Activated naive CD8-positive, alpha-beta T cell treated with anti-CD3 and anti-CD28 coated beads, Interleukin-2, amount 10 ng/mL, durations not matched to agents 7 days and 5 days (primary cell): ENCODE data around the gene KBTBD8. TPM values are rescaled to one million over a fixed set of nuclear protein-coding genes. Genes with fewer than 3 reads are reported as not detected.

Experiments
- ATAC-seq: fragments of 150-1000 bp; cut with Tn5 transposase; one replicate; pipeline ENCODE4 v1.10.0; 2021; ENCODE audit warnings: low read depth, moderate library complexity
- POLR2A ChIA-PET: fragments of 350-600 bp; sonication (Branson Sonifier 250); formaldehyde crosslinking; loops from one replicate; lab custom pipeline; 2021; ENCODE audit warnings: antibody characterized with exemption; lab: Charles Lee
- DNase-seq: peaks from one replicate; pipeline ENCODE4 v3.0.0; 2021
- H3K27ac Mint-ChIP-seq: one replicate; pipeline ENCODE4 v1.8.0; 2022; ENCODE audit warnings: mild to moderate bottlenecking, mixed read lengths
- H3K27me3 Mint-ChIP-seq: one replicate; pipeline ENCODE4 v1.8.0; 2022; ENCODE audit warnings: mild to moderate bottlenecking, moderate library complexity, mixed read lengths
- H3K36me3 Mint-ChIP-seq: one replicate; pipeline ENCODE4 v1.8.0; 2021; ENCODE audit warnings: mild to moderate bottlenecking, mixed read lengths
- H3K4me1 Mint-ChIP-seq: one replicate; pipeline ENCODE4 v1.8.0; 2021; ENCODE audit warnings: mixed read lengths
- H3K4me3 Mint-ChIP-seq: one replicate; pipeline ENCODE4 v1.8.0; 2022; ENCODE audit warnings: mild to moderate bottlenecking, moderate library complexity, mixed read lengths
- H3K9me3 Mint-ChIP-seq: one replicate; pipeline ENCODE4 v1.8.0; 2021; ENCODE audit warnings: mixed read lengths
- total RNA-seq, 2 experiments: library from RNA; stranded (reverse); gene quantifications; one replicate each; pipeline ENCODE4 v1.2.3, GENCODE V29; 2021

KBTBD8 gene
- total RNA-seq = 1 to 10 TPM; 6.2 to 9.2 TPM

- peak within 1 kb of the TSS; percentile 89 for H3K27ac Mint-ChIP-seq
- H3K36me3 Mint-ChIP-seq = peaks cover 4% of the 10 kb centered on the region
- H3K9me3 Mint-ChIP-seq = no peaks in the 10 kb centered on the region
- DNase-seq (peak; percentile 92), ATAC-seq (peak; percentile 94)
- H3K27me3 Mint-ChIP-seq = peaks cover 22% of the 10 kb centered on the region
- H3K4me3 Mint-ChIP-seq = peak within 1 kb of the TSS; percentile 89
- POLR2A ChIA-PET = interaction anchor here (0.5 to 2.2 kb wide), 6 partner anchors 10 to 656 kb away, joined by 3 to 17 read pairs (median 5); partner anchors contain the start of gene SUCLG2
- peaks cover 15% of the 10 kb centered on the region for H3K4me1 Mint-ChIP-seq
Measured at GRCh38 chr3:66998113-66998903, at the start of gene KBTBD8. Gene KBTBD8 (plus strand): TSS chr3:66998307. CDS start chr3:66998356, 49 bp downstream.

GRCh38 chr3:66948838-66949237, 49.3 kb upstream of the KBTBD8 start:
- no peaks in the 10 kb centered on the region for H3K4me1 Mint-ChIP-seq
- ATAC-seq (no peak), DNase-seq (no peak)
- H3K27ac Mint-ChIP-seq = no peak overlapping the region
- H3K36me3 Mint-ChIP-seq = no peaks in the 10 kb centered on the region
- H3K4me3 Mint-ChIP-seq = no peak overlapping the region
- no peaks in the 10 kb centered on the region for H3K9me3 Mint-ChIP-seq
- no peaks in the 10 kb centered on the region for H3K27me3 Mint-ChIP-seq
- POLR2A ChIA-PET = no interaction called here

- Mint-ChIP-seq H3K27me3 (peaks cover 1% of the 10 kb centered on the region), H3K9me3 (no peaks in the 10 kb centered on the region), H3K4me1 (no peaks in the 10 kb centered on the region), H3K27ac (no peak overlapping the region), H3K36me3 (no peaks in the 10 kb centered on the region), H3K4me3 (no peak overlapping the region)
- POLR2A ChIA-PET = no interaction called here
- ATAC-seq (no peak), DNase-seq (no peak)
Measured at GRCh38 chr3:66949898-66950297, 48.2 kb upstream of the KBTBD8 start.

DNA sequence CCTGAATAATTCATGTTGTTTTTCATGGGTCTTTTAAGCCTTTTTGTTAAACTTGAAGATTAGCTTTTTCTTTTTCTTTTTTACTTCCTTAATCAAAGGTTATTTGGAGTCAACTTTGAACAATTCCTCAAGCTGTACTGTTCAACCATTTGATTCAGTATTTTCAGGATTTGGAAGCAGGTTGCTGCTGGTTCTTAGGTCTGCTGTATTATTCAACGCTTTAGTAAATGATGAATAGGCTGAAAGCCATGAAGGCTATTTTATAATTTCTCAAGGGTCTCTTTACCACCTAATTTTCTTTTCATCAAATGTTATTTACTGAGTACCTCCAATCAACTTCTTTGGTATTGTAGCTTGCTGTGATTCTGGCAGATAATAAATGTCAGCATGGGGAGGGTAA, 45.8 kb upstream of the KBTBD8 start:
- ATAC-seq = no peak
- POLR2A ChIA-PET = no interaction called here
- peaks cover 4% of the 10 kb centered on the region for H3K27me3 Mint-ChIP-seq
- no peak overlapping the region for H3K27ac Mint-ChIP-seq
- H3K4me1 Mint-ChIP-seq = no peaks in the 10 kb centered on the region
- no peaks in the 10 kb centered on the region for H3K36me3 Mint-ChIP-seq
- DNase-seq = no peak
- H3K4me3 Mint-ChIP-seq = no peak overlapping the region
- no peaks in the 10 kb centered on the region for H3K9me3 Mint-ChIP-seq

- POLR2A ChIA-PET = no interaction called here
Measured at GRCh38 chr3:66953934-66954445, 44.1 kb upstream of the KBTBD8 start.

DNA sequence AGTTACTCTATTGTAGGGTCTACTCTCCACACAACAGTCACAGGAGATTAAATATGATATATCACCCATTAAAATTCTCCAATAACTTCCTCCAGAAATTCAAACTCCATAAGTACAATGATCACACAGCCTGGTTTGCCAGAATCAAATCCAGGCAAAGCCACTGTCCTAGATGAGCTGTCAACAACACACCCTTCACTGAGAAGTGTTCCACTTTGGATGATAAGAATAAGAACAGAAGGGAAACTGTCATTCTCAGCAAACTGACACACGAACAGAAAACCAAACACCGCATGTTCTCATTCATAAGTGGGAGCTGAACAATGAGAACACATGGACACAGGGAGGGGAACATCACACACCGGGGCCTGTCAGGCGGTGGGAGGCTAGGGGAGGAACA, 41.4 kb upstream of the KBTBD8 start:
- no peak for DNase-seq
- no peak overlapping the region for H3K27ac Mint-ChIP-seq
- H3K36me3 Mint-ChIP-seq = no peaks in the 10 kb centered on the region
- H3K4me1 Mint-ChIP-seq = no peaks in the 10 kb centered on the region
- H3K27me3 Mint-ChIP-seq = peaks cover 4% of the 10 kb centered on the region
- H3K9me3 Mint-ChIP-seq = no peaks in the 10 kb centered on the region
- no peak overlapping the region for H3K4me3 Mint-ChIP-seq
- ATAC-seq = no peak
- POLR2A ChIA-PET = no interaction called here

More at GRCh38 chr3:66953934-66954445, 44.1 kb upstream of the KBTBD8 start:
- no peaks in the 10 kb centered on the region for H3K4me1 Mint-ChIP-seq
- peaks cover 4% of the 10 kb centered on the region for H3K27me3 Mint-ChIP-seq
- H3K36me3 Mint-ChIP-seq = no peaks in the 10 kb centered on the region
- H3K9me3 Mint-ChIP-seq = no peaks in the 10 kb centered on the region
- H3K27ac Mint-ChIP-seq = no peak overlapping the region
- DNase-seq = no peak
- H3K4me3 Mint-ChIP-seq = no peak overlapping the region
- ATAC-seq = no peak

GRCh38 chr3:66957367-66957766, 40.7 kb upstream of the KBTBD8 start:
- Mint-ChIP-seq H3K36me3 (no peaks in the 10 kb centered on the region), H3K4me1 (no peaks in the 10 kb centered on the region), H3K27ac (no peak overlapping the region), H3K4me3 (no peak overlapping the region), H3K9me3 (no peaks in the 10 kb centered on the region), H3K27me3 (peaks cover 4% of the 10 kb centered on the region)
- DNase-seq (no peak), ATAC-seq (no peak)
- POLR2A ChIA-PET = no interaction called here

GRCh38 chr3:66958067-66958466, 40.0 kb upstream of the KBTBD8 start:
- no peak for ATAC-seq
- Mint-ChIP-seq H3K36me3 (no peaks in the 10 kb centered on the region), H3K9me3 (no peaks in the 10 kb centered on the region), H3K27me3 (peaks cover 8% of the 10 kb centered on the region), H3K4me3 (no peak overlapping the region), H3K27ac (no peak overlapping the region), H3K4me1 (no peaks in the 10 kb centered on the region)
- POLR2A ChIA-PET = no interaction called here
- DNase-seq = no peak

- peaks cover 6% of the 10 kb centered on the region for H3K27me3 Mint-ChIP-seq
- no peak for ATAC-seq
- H3K4me1 Mint-ChIP-seq = no peaks in the 10 kb centered on the region
- no peaks in the 10 kb centered on the region for H3K9me3 Mint-ChIP-seq
- POLR2A ChIA-PET = no interaction called here
- H3K36me3 Mint-ChIP-seq = no peaks in the 10 kb centered on the region
- H3K27ac Mint-ChIP-seq = no peak overlapping the region
- no peak overlapping the region for H3K4me3 Mint-ChIP-seq
- no peak for DNase-seq
Measured at GRCh38 chr3:66962664-66963063, 35.4 kb upstream of the KBTBD8 start.

- H3K27ac Mint-ChIP-seq = no peak overlapping the region
- no peaks in the 10 kb centered on the region for H3K36me3 Mint-ChIP-seq
- peaks cover 11% of the 10 kb centered on the region for H3K4me1 Mint-ChIP-seq
- H3K27me3 Mint-ChIP-seq = peaks cover 2% of the 10 kb centered on the region
- no peak for DNase-seq
- POLR2A ChIA-PET = interaction anchor here (1.1 to 3.4 kb wide), 3 partner anchors 18 to 113 kb away, joined by 4 to 17 read pairs (median 5); partner anchors contain the start of gene KBTBD8
- H3K9me3 Mint-ChIP-seq = no peaks in the 10 kb centered on the region
- H3K4me3 Mint-ChIP-seq = peak overlapping the region; percentile 49
- no peak for ATAC-seq
Measured at GRCh38 chr3:66971245-66971644, 26.9 kb upstream of the KBTBD8 start.

DNA sequence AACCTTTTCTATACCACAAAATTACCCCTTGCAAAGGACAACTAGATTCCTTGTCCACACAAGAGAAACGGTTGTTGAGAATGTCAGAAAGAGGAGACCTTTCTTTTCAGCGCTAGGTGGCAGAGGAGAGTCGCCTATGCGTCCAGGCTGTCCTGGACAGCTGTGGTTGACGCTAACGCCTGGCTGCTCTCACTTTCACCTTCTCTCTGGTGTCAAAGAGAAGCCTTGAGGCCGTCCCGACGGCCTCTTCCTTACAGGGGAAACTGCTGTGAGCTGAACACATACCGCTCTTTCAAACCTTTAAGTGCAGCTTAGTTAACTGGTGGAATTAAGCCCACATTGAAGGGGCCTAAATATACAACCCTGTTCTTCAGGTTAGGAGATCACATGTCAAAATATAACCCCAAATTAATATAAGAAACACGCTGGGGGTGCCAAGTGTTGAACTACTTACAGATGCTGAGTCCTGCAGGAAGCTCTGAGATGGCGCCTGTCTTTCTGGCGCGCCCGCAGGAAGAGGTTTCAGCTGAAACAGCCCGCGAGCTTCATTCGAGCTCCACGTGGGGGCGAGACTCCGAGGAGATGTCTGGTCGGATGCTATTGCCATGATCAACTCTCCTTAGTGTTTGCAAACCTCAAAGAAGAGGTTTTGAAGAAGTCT, 26.1 kb upstream of the KBTBD8 start:
- Mint-ChIP-seq H3K9me3 (no peaks in the 10 kb centered on the region), H3K36me3 (no peaks in the 10 kb centered on the region), H3K27me3 (peaks cover 2% of the 10 kb centered on the region), H3K4me3 (peak overlapping the region; percentile 49), H3K4me1 (peaks cover 11% of the 10 kb centered on the region), H3K27ac (peak overlapping the region; percentile 27)
- ATAC-seq (peak; percentile 90), DNase-seq (peak; percentile 61)
- POLR2A ChIA-PET = interaction anchor here (1.1 to 3.4 kb wide), 3 partner anchors 17 to 112 kb away, joined by 4 to 17 read pairs (median 5); partner anchors contain the start of gene KBTBD8

GRCh38 chr3:66980791-66981190, 17.3 kb upstream of the KBTBD8 start:
- DNase-seq = no peak
- H3K27me3 Mint-ChIP-seq = peaks cover 16% of the 10 kb centered on the region
- no peak for ATAC-seq
- no peaks in the 10 kb centered on the region for H3K9me3 Mint-ChIP-seq
- H3K4me3 Mint-ChIP-seq = no peak overlapping the region
- no peaks in the 10 kb centered on the region for H3K36me3 Mint-ChIP-seq
- H3K4me1 Mint-ChIP-seq = no peaks in the 10 kb centered on the region
- H3K27ac Mint-ChIP-seq = no peak overlapping the region
- POLR2A ChIA-PET = no interaction called here

GRCh38 chr3:66983101-66983500, 15.0 kb upstream of the KBTBD8 start:
- no peak overlapping the region for H3K27ac Mint-ChIP-seq
- H3K36me3 Mint-ChIP-seq = no peaks in the 10 kb centered on the region
- DNase-seq (no peak), ATAC-seq (no peak)
- no peaks in the 10 kb centered on the region for H3K9me3 Mint-ChIP-seq
- H3K27me3 Mint-ChIP-seq = peaks cover 16% of the 10 kb centered on the region
- POLR2A ChIA-PET = no interaction called here
- H3K4me3 Mint-ChIP-seq = no peak overlapping the region
- H3K4me1 Mint-ChIP-seq = no peaks in the 10 kb centered on the region
